ENCODE data around the gene NAV1.

DNA sequence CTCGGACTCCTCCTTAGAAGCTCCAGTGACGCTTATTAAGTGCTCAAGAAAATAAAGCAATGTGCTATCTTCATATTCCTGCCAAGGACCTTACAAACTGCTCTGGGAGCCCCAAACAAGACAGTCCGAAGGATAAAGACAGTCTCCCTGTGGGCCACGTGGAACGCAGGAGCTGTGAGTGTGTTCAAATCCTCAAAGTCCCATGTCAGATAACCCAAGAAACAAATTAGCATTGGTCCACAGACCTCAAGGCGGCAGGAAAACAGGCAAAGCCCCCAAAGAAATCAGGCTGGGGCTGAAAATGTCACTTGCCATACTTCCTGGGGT lies 3.0 kb upstream of the NAV1 start:
- no peak for TF ChIP-seq EZH2 (IDR thresholded peaks at IDR 0.05; ENCODE audit: borderline replicate concordance, low read depth, low read length, severe bottlenecking)
- TF ChIP-seq CTCF (IDR thresholded peaks at IDR 0.05; ENCODE audit: extremely low read depth in 1 of 2, insufficient read depth in 1 of 2, low read depth in 1 of 2, low read length in 2 of 2), result no peak
- TF ChIP-seq POLR2AphosphoS5 (IDR thresholded peaks at IDR 0.05; ENCODE audit: insufficient read depth, low read depth, low read length), result no peak
- TF ChIP-seq POLR2A (IDR thresholded peaks at IDR 0.05; ENCODE audit: low read depth, low read length), result no peak
